HepG2 (cell line): ENCODE data around the gene FHL1. TPM values are rescaled to one million over a fixed set of nuclear protein-coding genes. Genes with fewer than 3 reads are reported as not detected.
"Not testable (repeated sequence)": the region's sequence is repeated elsewhere in the genome, so short reads cannot be mapped to it uniquely, and the experiment has no call there.

ENCODE experiments used
- ATAC-seq: fragments of 200-7000 bp; cut with Tn5 transposase; 3 replicates; pipeline ENCODE4 v1.9.1; 2020; ENCODE audit warnings: mild to moderate bottlenecking, moderate library complexity
- BruUV-seq: library from RNA; stranded (reverse); fragments of 400-500 nt; replicated peaks from 2 replicates; lab custom pipeline; 2021; lab: Mats Ljungman, UMichigan
- CTCF ChIA-PET: fragments of 300-600 bp; formaldehyde crosslinking; extraction: SDS; loops from one replicate; lab custom pipeline; 2021; ENCODE audit warnings: low total read pairs, inconsistent platforms, low intra/inter-chr PET ratio; lab: Yijun Ruan, JAX
- POLR2A ChIA-PET: fragments of 350-600 bp; sonication (Branson Sonifier 250); formaldehyde crosslinking; loops from one replicate; lab custom pipeline; 2020; ENCODE audit warnings: antibody characterized with exemption, inconsistent platforms; lab: Yijun Ruan, JAX
- DNase-seq: peaks from one replicate; pipeline ENCODE4 v3.0.0-alpha.2; 2015; ENCODE audit warnings: low spot score
- FAIRE-seq: peaks from 3 replicates; lab custom pipeline; 2011; peaks lifted over from hg19 to GRCh38; lab: Jason Lieb, UNC
- H2AFZ ChIP-seq: one replicate; pipeline ENCODE4 v1.6.1; 2011; ENCODE audit warnings: low read length, inconsistent platforms
- H3K27ac ChIP-seq: fragments of 300-600 bp; 3 replicates; pipeline ENCODE4 v1.8.0; 2011; ENCODE audit warnings: mixed run types, mild to moderate bottlenecking, mixed read lengths, low read length, inconsistent platforms; ENCODE audit not compliant: insufficient read depth; ENCODE audit errors: extremely low read length
- H3K27me3 ChIP-seq, 2 experiments: fragments of 200-600 bp in 1 of 2; 2 replicates in 1 of 2; 3 replicates in 1 of 2; pipeline versions ENCODE4 v1.6.0 to v1.8.0; 2011; ENCODE audit warnings: low read length in 2 of 2, mild to moderate bottlenecking in 2 of 2, moderate library complexity in 2 of 2, inconsistent platforms in 1 of 2; ENCODE audit not compliant: insufficient read depth in 2 of 2, control insufficient read depth in 1 of 2
- H3K36me3 ChIP-seq, 2 experiments: fragments of 200-600 bp in 1 of 2; replicated peaks in 1 of 2; 2 replicates in 1 of 2; 3 replicates in 1 of 2; pipeline versions ENCODE4 v1.5.1 to v1.8.0; 2011; ENCODE audit warnings: low read length in 2 of 2, inconsistent platforms in 1 of 2; ENCODE audit not compliant: insufficient read depth in 2 of 2, control insufficient read depth in 1 of 2
- H3K4me1 ChIP-seq: 2 replicates; pipeline ENCODE4 v1.5.1; 2012; ENCODE audit warnings: low read length, inconsistent platforms; ENCODE audit not compliant: insufficient read depth
- H3K4me2 ChIP-seq: 2 replicates; pipeline ENCODE4 v1.6.0; 2011; ENCODE audit warnings: low read depth, low read length, inconsistent platforms
- H3K4me3 ChIP-seq, 3 experiments: fragments of 200-600 bp in 1 of 3; sonication (generic), shearing (Covaris generic) in 1 of 3; replicated peaks in 1 of 3; 2 replicates each; pipeline ENCODE4 v1.5.1; 2011 to 2016; ENCODE audit warnings: low read length in 3 of 3, inconsistent platforms in 2 of 3, low read depth in 2 of 3, mild to moderate bottlenecking in 2 of 3, control low read depth in 1 of 3, mixed read lengths in 1 of 3; ENCODE audit not compliant: insufficient read depth in 1 of 3
- H3K79me2 ChIP-seq: one replicate; pipeline ENCODE4 v1.6.1; 2011; ENCODE audit warnings: low read length, inconsistent platforms; ENCODE audit not compliant: insufficient read depth
- H3K9ac ChIP-seq: 2 replicates; pipeline ENCODE4 v1.6.0; 2011; ENCODE audit warnings: mild to moderate bottlenecking, low read depth, low read length, inconsistent platforms; ENCODE audit not compliant: insufficient read depth
- H3K9me3 ChIP-seq: 2 replicates; pipeline ENCODE4 v1.5.1; 2012; ENCODE audit warnings: mild to moderate bottlenecking, low read length
- H4K20me1 ChIP-seq: 2 replicates; pipeline ENCODE4 v1.6.0; 2011; ENCODE audit warnings: inconsistent platforms, mild to moderate bottlenecking, low read length, moderate library complexity; ENCODE audit not compliant: insufficient read depth
- STAG1 ChIP-seq: sonication (generic); formaldehyde crosslinking; IDR thresholded peaks from 2 replicates; pipeline ENCODE4 v1.4.0; 2020; ENCODE audit warnings: missing genetic modification reagents
- XRCC5 ChIP-seq: fragments of 200-400 bp; formaldehyde crosslinking; optimal IDR thresholded peaks from 2 replicates; pipeline ENCODE3; 2017; ENCODE audit warnings: mild to moderate bottlenecking, low read length
- WGBS: methylation state at CpG from one replicate; pipeline ENCODE4 v1.1.6; 2017; ENCODE audit warnings: low lambda C conversion rate; 5-methylcytosine and 5-hydroxymethylcytosine counted together
- in situ Hi-C: cut with HindIII; loops from 2 replicates; pipeline ENCODE4 v1.10.0; 2017; ENCODE audit warnings: low pct_unique_long_range_greater_than_20kb; ENCODE audit not compliant: extremely low pct_ligation_motif_present
- intact Hi-C: fragments of 100-400 bp; cut with micrococcal nuclease; formaldehyde crosslinking; loops from one replicate; pipeline ENCODE4 v1.10.0; 2022; ENCODE audit not compliant: unreplicated experiment
- polyA plus RNA-seq, 8 experiments: library from polyadenylated mRNA; depleted of rRNA in 3 of 8; stranded (reverse) in 7 of 8; unstranded in 1 of 8; fragments of >200 nt; fragmentation: Illumina TruSeq in 4 of 8; extraction: Trizol in 4 of 8; gene quantifications; 2 replicates each; pipeline versions ENCODE4 v1.2.1 to v1.2.3, GENCODE V29; 2011 to 2016; ENCODE audit warnings: low read depth in 4 of 8, missing spikeins in 1 of 8, mixed read lengths in 1 of 8; ENCODE audit not compliant: insufficient read depth in 1 of 8
- total RNA-seq, 5 experiments: library from RNA; depleted of rRNA; stranded (reverse); fragments of >200 nt; fragmentation: Illumina TruSeq; extraction: Trizol; gene quantifications; 2 replicates each; pipeline ENCODE4 v1.2.3, GENCODE V29; 2016; ENCODE audit warnings: low read depth in 1 of 5
- TF ChIP-seq, protein P1 (sequence below): sonication (generic); formaldehyde crosslinking; IDR thresholded peaks from 2 replicates; pipeline ENCODE4 v1.5.0; 2020; ENCODE audit warnings: mild to moderate bottlenecking, missing genetic modification reagents, moderate library complexity

The FHL1 gene
- total and polyA plus RNA-seq, 2 of the 13 experiments (the other 11 are each of a cell fraction or from before 2014, with no cell fraction given), result 0.33 TPM; not detected in 1

DNA sequence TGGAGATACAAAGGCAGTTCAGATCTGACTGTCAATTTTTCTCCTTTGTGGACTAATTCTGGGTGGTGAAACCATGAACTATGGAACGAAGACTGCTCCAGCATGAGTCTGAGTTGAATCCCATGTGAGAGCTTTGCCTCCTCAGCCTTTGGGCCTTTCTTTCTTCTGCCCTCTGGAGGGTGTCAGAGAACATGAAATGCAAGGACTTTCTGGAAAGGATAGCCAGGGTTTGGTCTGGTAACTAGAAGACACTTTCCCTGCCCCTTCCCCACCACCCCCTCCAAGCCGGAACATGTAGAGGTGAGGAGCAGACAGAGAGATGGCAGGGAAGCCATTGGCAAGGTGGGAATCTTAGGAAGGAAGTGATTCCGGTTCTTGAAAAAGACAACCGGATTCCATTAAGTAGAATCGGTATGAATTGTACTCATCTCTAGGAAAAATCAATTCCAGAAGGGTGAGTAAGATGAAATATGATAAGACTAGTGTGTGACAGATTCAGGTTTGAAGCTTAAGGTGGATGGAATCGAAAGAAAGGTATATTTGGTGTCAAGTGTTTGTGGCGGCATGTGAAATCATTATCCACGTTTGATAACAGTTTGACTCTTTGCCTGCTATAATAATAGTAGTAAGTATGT, 19.0 kb downstream of the FHL1 start:
- Histone ChIP-seq H3K4me2 (no peak overlapping the region), H3K36me3 (no peaks in the 10 kb centered on the region), H3K4me1 (no peaks in the 10 kb centered on the region), H3K4me3 (no peak overlapping the region), H3K9ac (no peak overlapping the region), H2AFZ (no peak overlapping the region), H4K20me1 (no peaks in the 10 kb centered on the region), H3K9me3 (no peaks in the 10 kb centered on the region), H3K27me3 (no peaks in the 10 kb centered on the region), H3K79me2 (no peaks in the 10 kb centered on the region), H3K27ac (no peak overlapping the region)
- no TSS peak for BruUV-seq
- ATAC-seq (no peak), DNase-seq (no peak), FAIRE-seq (no peak)
- in situ Hi-C loops (loop anchor here (10.0 kb wide), 1 partner anchor 132 kb away; no protein-coding TSS in a partner anchor), intact Hi-C loops (no loop called here)
- POLR2A ChIA-PET, result no interaction called here
- 0% methylated on average over 8 of the region's 8 CpGs for WGBS
- CTCF ChIA-PET, result no interaction called here
- TF ChIP-seq XRCC5 (no peak), STAG1 (CRISPR knock-in tag) (peak; percentile 35; the same call in 1 of the 2 replicates)
- TF ChIP-seq, protein P1, sequence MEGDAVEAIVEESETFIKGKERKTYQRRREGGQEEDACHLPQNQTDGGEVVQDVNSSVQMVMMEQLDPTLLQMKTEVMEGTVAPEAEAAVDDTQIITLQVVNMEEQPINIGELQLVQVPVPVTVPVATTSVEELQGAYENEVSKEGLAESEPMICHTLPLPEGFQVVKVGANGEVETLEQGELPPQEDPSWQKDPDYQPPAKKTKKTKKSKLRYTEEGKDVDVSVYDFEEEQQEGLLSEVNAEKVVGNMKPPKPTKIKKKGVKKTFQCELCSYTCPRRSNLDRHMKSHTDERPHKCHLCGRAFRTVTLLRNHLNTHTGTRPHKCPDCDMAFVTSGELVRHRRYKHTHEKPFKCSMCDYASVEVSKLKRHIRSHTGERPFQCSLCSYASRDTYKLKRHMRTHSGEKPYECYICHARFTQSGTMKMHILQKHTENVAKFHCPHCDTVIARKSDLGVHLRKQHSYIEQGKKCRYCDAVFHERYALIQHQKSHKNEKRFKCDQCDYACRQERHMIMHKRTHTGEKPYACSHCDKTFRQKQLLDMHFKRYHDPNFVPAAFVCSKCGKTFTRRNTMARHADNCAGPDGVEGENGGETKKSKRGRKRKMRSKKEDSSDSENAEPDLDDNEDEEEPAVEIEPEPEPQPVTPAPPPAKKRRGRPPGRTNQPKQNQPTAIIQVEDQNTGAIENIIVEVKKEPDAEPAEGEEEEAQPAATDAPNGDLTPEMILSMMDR (CRISPR knock-in tag), result peak; percentile 23; the same call in 1 of the 2 replicates

DNA sequence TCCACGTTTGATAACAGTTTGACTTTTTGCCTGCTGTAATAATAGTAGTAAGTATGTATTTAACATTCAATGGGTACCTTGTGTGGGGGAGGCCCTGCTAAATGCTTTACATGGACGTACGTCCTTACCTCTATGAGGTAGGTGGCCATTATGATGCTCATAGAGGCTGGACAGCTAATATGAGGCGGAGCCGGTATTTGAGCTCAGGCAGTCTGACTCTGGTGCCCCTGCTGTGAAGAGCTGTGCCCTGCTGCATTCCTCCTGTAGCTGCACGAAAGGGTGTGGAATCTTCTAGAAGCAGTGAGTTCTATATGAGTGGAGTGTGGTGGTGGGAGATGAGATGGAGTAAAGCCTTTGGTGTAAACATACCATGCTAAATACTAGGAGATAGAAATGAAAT, 20.7 kb downstream of the FHL1 start:
- H2AFZ ChIP-seq, H3K36me3 ChIP-seq, CTCF ChIA-PET, H3K4me3 ChIP-seq, H3K4me1 ChIP-seq, H3K9ac ChIP-seq, H3K79me2 ChIP-seq, H3K4me2 ChIP-seq, POLR2A ChIA-PET, H4K20me1 ChIP-seq, DNase-seq, H3K9me3 ChIP-seq, FAIRE-seq, H3K27me3 ChIP-seq, H3K27ac ChIP-seq, ATAC-seq, BruUV-seq, intact Hi-C loops: not testable (repeated sequence)
- 45% methylated on average over 6 of the region's 6 CpGs for WGBS
- in situ Hi-C loops, result loop anchor here (10.0 kb wide), 1 partner anchor 133 kb away; no protein-coding TSS in a partner anchor
